Measurements from ENCODE around the gene ARHGAP26. TPM values are rescaled to one million over a fixed set of nuclear protein-coding genes. Genes with fewer than 3 reads are reported as not detected.

Gene ARHGAP26
- total RNA-seq, 2 donors from 2014 or later = 27.5 to 80.7 TPM

DNA sequence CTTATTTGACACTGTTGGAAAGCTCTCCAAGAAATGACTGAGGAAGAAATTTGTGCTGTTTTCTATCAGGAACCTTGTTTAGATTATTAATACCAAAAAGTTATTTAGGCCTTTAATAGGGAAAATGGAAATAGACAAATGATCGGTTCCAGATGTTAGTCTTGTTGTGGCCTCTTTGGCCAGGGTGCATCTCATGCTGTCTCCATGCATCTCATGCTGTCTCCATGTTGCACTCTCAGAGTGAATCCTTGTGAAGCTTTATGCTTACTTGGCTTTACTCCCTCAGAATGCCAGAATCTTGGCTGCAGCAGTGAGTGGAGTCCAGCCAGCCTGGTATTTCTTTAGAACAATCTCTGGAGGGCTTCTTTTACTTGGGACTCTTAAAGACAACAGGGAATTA lies 185.5 kb downstream of the ARHGAP26 start:
- peaks cover 9 to 20% of the 10 kb centered on the region in 2 donors for H3K4me1 ChIP-seq (ENCODE audit: control insufficient read depth in 1 of 2, low read depth in 2 of 2)
- H3K27me3 ChIP-seq (replicated peaks; ENCODE audit: insufficient read depth) = no peaks in the 10 kb centered on the region
- H3K36me3 ChIP-seq = no peaks in the 10 kb centered on the region
- no peak overlapping the region for H3K27ac ChIP-seq
- H3K4me3 ChIP-seq = no peak overlapping the region
- DNase-seq (ENCODE audit: low spot score) (no peak), ATAC-seq (ENCODE audit: insufficient number of reproducible peaks, low FRiP score, low read depth) (no peak)
- no peak for TF ChIP-seq CTCF (IDR thresholded peaks at IDR 0.05)
- no peaks in the 10 kb centered on the region for H3K9me3 ChIP-seq

DNA sequence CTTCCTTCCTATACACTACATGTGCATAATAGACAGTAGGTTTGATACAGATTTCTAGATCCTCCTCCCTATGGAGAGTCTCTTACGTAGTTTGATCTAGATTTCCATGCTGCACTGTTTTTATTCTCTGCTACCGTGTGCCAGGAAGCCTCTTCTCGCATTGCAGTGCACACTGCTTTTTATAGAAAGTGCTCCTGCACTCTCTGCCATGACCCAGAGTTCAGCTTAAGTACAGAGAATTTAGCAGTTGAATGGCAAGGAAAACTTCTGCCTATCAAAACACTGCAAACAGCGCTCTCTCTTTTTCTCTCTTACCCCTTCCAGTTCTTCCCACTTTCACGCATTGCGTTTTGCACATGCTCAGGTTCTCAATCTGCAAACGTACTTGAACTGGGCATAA lies 187.4 kb downstream of the ARHGAP26 start:
- DNase-seq (ENCODE audit: low spot score) (no peak), ATAC-seq (ENCODE audit: insufficient number of reproducible peaks, low FRiP score, low read depth) (no peak)
- Histone ChIP-seq H3K4me1 (ENCODE audit: control insufficient read depth in 1 of 2, low read depth in 2 of 2) (peaks cover 9 to 20% of the 10 kb centered on the region in 2 donors), H3K9me3 (no peaks in the 10 kb centered on the region), H3K27me3 (replicated peaks; ENCODE audit: insufficient read depth) (no peaks in the 10 kb centered on the region), H3K36me3 (no peaks in the 10 kb centered on the region), H3K27ac (no peak overlapping the region), H3K4me3 (no peak overlapping the region)
- no peak for TF ChIP-seq CTCF (IDR thresholded peaks at IDR 0.05)

DNA sequence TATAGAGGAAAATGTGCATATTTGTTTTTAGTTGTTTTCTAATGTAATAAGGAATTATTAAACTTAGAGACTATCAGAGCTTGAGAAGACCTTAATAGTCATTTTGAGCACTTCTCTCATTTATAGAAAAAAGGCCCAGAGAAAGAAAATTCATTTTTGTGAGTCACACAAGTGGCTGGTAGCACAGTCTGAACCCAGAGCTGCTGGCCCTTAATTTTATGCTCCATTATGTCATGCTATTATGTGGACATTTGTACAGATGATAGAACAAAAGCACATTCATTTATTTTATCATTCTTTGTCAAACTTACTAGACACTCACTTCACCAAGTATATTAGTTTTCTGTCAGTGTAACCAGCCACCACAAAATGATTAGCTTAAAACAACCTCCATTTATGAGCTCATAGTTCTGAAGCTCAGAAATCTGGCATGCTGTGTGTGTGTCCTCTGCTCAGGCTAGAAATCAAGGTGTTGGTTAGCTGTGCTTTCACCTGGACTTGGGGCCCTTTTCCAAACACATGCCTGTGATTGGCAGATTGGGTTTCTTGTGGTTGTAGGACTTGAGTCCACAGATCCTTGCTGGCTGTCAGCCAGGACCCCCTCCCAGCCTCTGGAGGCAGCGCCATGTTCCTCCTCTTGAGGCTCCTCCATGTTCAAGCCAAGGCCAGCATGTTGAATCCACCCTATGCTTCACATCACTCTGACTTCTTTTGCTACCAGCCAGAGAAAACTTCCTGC lies 188.9 kb downstream of the ARHGAP26 start:
- Histone ChIP-seq H3K9me3 (no peaks in the 10 kb centered on the region), H3K4me3 (no peak overlapping the region), H3K27me3 (replicated peaks; ENCODE audit: insufficient read depth) (no peaks in the 10 kb centered on the region), H3K36me3 (no peaks in the 10 kb centered on the region), H3K4me1 (ENCODE audit: control insufficient read depth in 1 of 2, low read depth in 2 of 2) (peaks cover 9 to 20% of the 10 kb centered on the region in 2 donors), H3K27ac (no peak overlapping the region)
- no peak for DNase-seq (ENCODE audit: low spot score)
- TF ChIP-seq CTCF (IDR thresholded peaks at IDR 0.05) = no peak
- no peak for ATAC-seq (ENCODE audit: insufficient number of reproducible peaks, low FRiP score, low read depth)

DNA sequence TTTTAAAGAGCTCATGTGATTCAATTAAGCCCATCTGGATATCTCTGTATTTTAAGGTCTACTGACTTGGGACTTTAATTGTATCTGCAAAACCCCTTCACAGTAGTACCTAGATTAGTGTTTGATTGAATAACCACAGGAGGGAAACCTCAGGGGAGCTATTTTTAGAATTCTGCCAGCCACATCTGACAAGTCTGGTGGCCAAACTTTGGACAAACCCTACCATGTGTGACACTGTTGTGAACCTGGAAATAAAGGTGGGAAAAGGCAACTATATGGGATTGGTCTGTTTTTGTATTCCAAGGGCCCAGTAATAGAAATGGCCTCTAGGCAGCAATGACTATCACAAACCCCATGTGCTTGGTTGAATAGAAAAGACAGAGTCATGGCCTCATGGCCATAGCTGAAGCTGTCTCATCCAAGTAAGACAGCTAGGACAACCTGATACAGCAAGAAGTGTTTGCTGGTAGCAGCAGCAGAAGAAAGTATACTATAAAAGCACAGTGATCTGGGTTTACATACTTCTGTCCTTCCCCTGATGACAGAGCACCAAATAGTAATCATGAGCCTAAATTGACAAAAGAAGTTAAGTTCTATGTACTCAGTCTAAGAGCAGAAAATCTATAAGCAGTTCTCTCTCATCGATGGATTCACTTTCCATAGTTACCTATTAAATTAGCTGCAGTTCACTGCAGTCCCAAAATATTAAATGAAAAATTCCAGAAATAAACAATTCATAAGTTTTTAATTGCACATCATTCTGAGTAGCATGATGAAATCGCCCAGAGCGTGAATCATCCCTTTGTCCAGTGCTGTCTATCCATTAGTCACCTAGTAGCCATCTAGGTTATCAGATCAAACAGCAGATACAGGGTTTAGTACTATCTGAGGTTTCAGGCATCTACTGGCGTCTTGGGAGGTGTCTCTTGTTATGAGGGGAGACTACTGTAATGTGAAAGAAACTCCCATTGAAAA lies 189.8 kb downstream of the ARHGAP26 start:
- Histone ChIP-seq H3K4me3 (no peak overlapping the region), H3K27ac (no peak overlapping the region), H3K27me3 (replicated peaks; ENCODE audit: insufficient read depth) (no peaks in the 10 kb centered on the region), H3K36me3 (no peaks in the 10 kb centered on the region), H3K4me1 (ENCODE audit: control insufficient read depth in 1 of 2, low read depth in 2 of 2) (peaks cover 9 to 20% of the 10 kb centered on the region in 2 donors), H3K9me3 (no peaks in the 10 kb centered on the region)
- no peak for TF ChIP-seq CTCF (IDR thresholded peaks at IDR 0.05)
- DNase-seq (ENCODE audit: low spot score) = no peak
- ATAC-seq (ENCODE audit: insufficient number of reproducible peaks, low FRiP score, low read depth) = no peak

Data from thoracic aorta (tissue), 2 donors.